H1 (cell line): ENCODE measurements around the gene DOHH. TPM values are rescaled to one million over a fixed set of nuclear protein-coding genes. Genes with fewer than 3 reads are reported as not detected.

ENCODE experiments used
- CTCF ChIA-PET: fragments of 300-600 bp; sonication (Branson Sonifier 250); formaldehyde crosslinking; loops from one replicate; lab custom pipeline; 2021; ENCODE audit not compliant: partially characterized antibody; lab: Charles Lee
- POLR2A ChIA-PET: fragments of 300-600 bp; sonication (Branson Sonifier 250); formaldehyde crosslinking; loops from one replicate; lab custom pipeline; 2021; ENCODE audit warnings: inconsistent platforms; ENCODE audit not compliant: partially characterized antibody; lab: Charles Lee
- DNase-seq, 2 experiments: peaks; one replicate each; pipeline versions ENCODE4 v3.0.0 to v3.0.0-alpha.2; 2010 to 2022; ENCODE audit warnings: low spot score in 2 of 2, low read depth in 1 of 2, mixed read lengths in 1 of 2
- FAIRE-seq: peaks from 2 replicates; lab custom pipeline; 2011; peaks lifted over from hg19 to GRCh38; lab: Jason Lieb, UNC
- H2AFZ ChIP-seq: 2 replicates; pipeline ENCODE4 v1.8.1; 2012; ENCODE audit warnings: low read length, inconsistent platforms
- H2AK5ac ChIP-seq: 2 replicates; pipeline ENCODE4 v1.6.1; 2013; ENCODE audit warnings: low read depth, low read length
- H2BK120ac ChIP-seq: replicated peaks from 2 replicates; pipeline ENCODE3; 2013; ENCODE audit warnings: low read depth, low read length, inconsistent platforms
- H2BK12ac ChIP-seq: 2 replicates; pipeline ENCODE4 v1.6.1; 2013; ENCODE audit warnings: low read depth, low read length
- H2BK15ac ChIP-seq: 2 replicates; pipeline ENCODE4 v1.6.1; 2013; ENCODE audit warnings: low read length
- H2BK20ac ChIP-seq: 2 replicates; pipeline ENCODE4 v1.6.1; 2013; ENCODE audit warnings: low read length
- H2BK5ac ChIP-seq: 2 replicates; pipeline ENCODE4 v1.6.1; 2013; ENCODE audit warnings: low read depth, low read length
- H3K14ac ChIP-seq: 2 replicates; pipeline ENCODE4 v1.6.1; 2013; ENCODE audit warnings: inconsistent platforms; ENCODE audit not compliant: insufficient read length
- H3K18ac ChIP-seq: 2 replicates; pipeline ENCODE4 v1.6.1; 2013; ENCODE audit warnings: low read length; ENCODE audit errors: extremely low read depth
- H3K23ac ChIP-seq: 2 replicates; pipeline ENCODE4 v1.6.1; 2013; ENCODE audit warnings: inconsistent platforms; ENCODE audit not compliant: insufficient read length
- H3K23me2 ChIP-seq: 2 replicates; pipeline ENCODE4 v1.6.1; 2013; ENCODE audit warnings: low read depth, low read length
- H3K27ac ChIP-seq: 2 replicates; pipeline ENCODE4 v1.6.1; 2011; ENCODE audit warnings: low read depth, low read length, inconsistent platforms
- H3K27me3 ChIP-seq, 4 experiments: replicated peaks in 1 of 4; 1 replicate in 1 of 4; 2 replicates in 3 of 4; pipeline versions ENCODE4 v1.6.1 to v1.8.1; 2011 to 2013; ENCODE audit warnings: low read length in 3 of 4, mild to moderate bottlenecking in 3 of 4, inconsistent platforms in 2 of 4, mixed read lengths in 2 of 4, moderate library complexity in 1 of 4; ENCODE audit not compliant: control insufficient read depth in 3 of 4, insufficient read depth in 3 of 4; ENCODE audit errors: extremely low read depth in 1 of 4
- H3K36me3 ChIP-seq, 4 experiments: 2 replicates each; pipeline versions ENCODE4 v1.6.1 to v1.8.1; 2011 to 2013; ENCODE audit warnings: mild to moderate bottlenecking in 4 of 4, low read length in 3 of 4, moderate library complexity in 2 of 4, control low read depth in 1 of 4, inconsistent platforms in 1 of 4; ENCODE audit not compliant: insufficient read depth in 4 of 4, control insufficient read depth in 2 of 4
- H3K4ac ChIP-seq: replicated peaks from 2 replicates; pipeline ENCODE3; 2013; ENCODE audit warnings: low read length, low read depth, mixed read lengths, inconsistent platforms; ENCODE audit not compliant: insufficient read length
- H3K4me1 ChIP-seq, 4 experiments: replicated peaks in 1 of 4; 1 replicate in 1 of 4; 2 replicates in 3 of 4; pipeline versions ENCODE4 v1.6.1 to v1.8.1; 2011 to 2013; ENCODE audit warnings: low read length in 3 of 4, inconsistent platforms in 2 of 4, mixed read lengths in 1 of 4; ENCODE audit not compliant: insufficient read depth in 4 of 4, control insufficient read depth in 3 of 4
- H3K4me2 ChIP-seq, 2 experiments: 2 replicates each; pipeline versions ENCODE4 v1.6.1 to v1.8.1; 2011 to 2013; ENCODE audit warnings: low read depth in 2 of 2, low read length in 2 of 2, control low read depth in 1 of 2, inconsistent platforms in 1 of 2, mild to moderate bottlenecking in 1 of 2; ENCODE audit not compliant: insufficient read depth in 1 of 2
- H3K4me3 ChIP-seq, 4 experiments: fragments of 200-600, 300-600 bp in 1 of 4; sonication (generic), shearing (Covaris generic), sonication (Bioruptor Twin) in 1 of 4; 2 replicates each; pipeline versions ENCODE4 v1.5.1 to v1.8.1; 2011 to 2016; ENCODE audit warnings: low read length in 4 of 4, low read depth in 3 of 4, control low read depth in 2 of 4, inconsistent platforms in 2 of 4, mild to moderate bottlenecking in 2 of 4, mixed read lengths in 1 of 4, moderate library complexity in 1 of 4; ENCODE audit not compliant: insufficient read depth in 2 of 4; ENCODE audit errors: extremely low read depth in 1 of 4
- H3K56ac ChIP-seq: replicated peaks from 2 replicates; pipeline ENCODE3; 2013; ENCODE audit warnings: low read depth, mild to moderate bottlenecking, mixed read lengths, low read length, inconsistent platforms; ENCODE audit not compliant: insufficient read length
- H3K79me1 ChIP-seq: 2 replicates; pipeline ENCODE4 v1.6.1; 2013; ENCODE audit warnings: low read depth, low read length, control low read depth
- H3K79me2 ChIP-seq, 2 experiments: 2 replicates each; pipeline versions ENCODE4 v1.6.1 to v1.8.1; 2012 to 2013; ENCODE audit warnings: low read length in 2 of 2, mild to moderate bottlenecking in 2 of 2, inconsistent platforms in 1 of 2; ENCODE audit not compliant: insufficient read depth in 2 of 2, control insufficient read depth in 1 of 2
- H3K9ac ChIP-seq, 4 experiments: replicated peaks in 1 of 4; 1 replicate in 1 of 4; 2 replicates in 3 of 4; pipeline versions ENCODE4 v1.6.1 to v1.8.1; 2011 to 2013; ENCODE audit warnings: low read depth in 3 of 4, low read length in 3 of 4, control low read depth in 2 of 4, mild to moderate bottlenecking in 2 of 4, moderate library complexity in 2 of 4, inconsistent platforms in 1 of 4; ENCODE audit errors: extremely low read depth in 1 of 4
- H3K9me3 ChIP-seq, 2 experiments: 2 replicates each; pipeline versions ENCODE4 v1.6.1 to v1.8.1; 2012 to 2013; ENCODE audit warnings: mild to moderate bottlenecking in 2 of 2, moderate library complexity in 2 of 2, control low read depth in 1 of 2, inconsistent platforms in 1 of 2, low read depth in 1 of 2, low read length in 1 of 2, mixed read lengths in 1 of 2; ENCODE audit not compliant: insufficient read depth in 2 of 2
- H4K20me1 ChIP-seq, 2 experiments: replicated peaks in 1 of 2; 2 replicates each; pipeline versions ENCODE3 to v1.8.1; 2011 to 2013; ENCODE audit warnings: inconsistent platforms in 2 of 2, low read length in 2 of 2, mild to moderate bottlenecking in 1 of 2; ENCODE audit not compliant: insufficient read depth in 2 of 2, control insufficient read depth in 1 of 2
- H4K5ac ChIP-seq: 2 replicates; pipeline ENCODE4 v1.6.1; 2013; ENCODE audit warnings: low read length, low read depth, mixed read lengths, inconsistent platforms; ENCODE audit not compliant: insufficient read length
- H4K8ac ChIP-seq: 2 replicates; pipeline ENCODE4 v1.8.0; 2013; ENCODE audit warnings: mild to moderate bottlenecking, moderate library complexity, low read length, inconsistent platforms; ENCODE audit not compliant: insufficient read depth; ENCODE audit errors: extremely low read depth
- H4K91ac ChIP-seq: replicated peaks from 2 replicates; pipeline ENCODE3; 2013; ENCODE audit warnings: low read length, mixed read lengths, inconsistent platforms; ENCODE audit not compliant: insufficient read length
- CEBPB ChIP-seq: IDR thresholded peaks from 2 replicates; pipeline ENCODE4 v1.6.1; 2012; ENCODE audit warnings: low read depth, low read length
- CHD1 ChIP-seq: IDR thresholded peaks from 2 replicates; pipeline ENCODE4 v1.6.1; 2012; ENCODE audit warnings: low read depth, low read length, improper control_type of control experiment
- CREB1 ChIP-seq: IDR thresholded peaks from 2 replicates; pipeline ENCODE4 v1.6.1; 2012; ENCODE audit warnings: inconsistent platforms
- CTBP2 ChIP-seq: IDR thresholded peaks from 2 replicates; pipeline ENCODE4 v1.7.0; 2011; ENCODE audit warnings: borderline replicate concordance, mild to moderate bottlenecking, moderate library complexity, mixed read lengths, low read length; ENCODE audit not compliant: insufficient read depth, insufficient read length
- GABPA ChIP-seq: IDR thresholded peaks from 2 replicates; pipeline ENCODE4 v1.6.1; 2011; ENCODE audit warnings: mild to moderate bottlenecking, low read length, moderate library complexity, borderline replicate concordance; ENCODE audit not compliant: insufficient read depth
- JUND ChIP-seq: IDR thresholded peaks from 2 replicates; pipeline ENCODE4 v1.6.1; 2011; ENCODE audit warnings: mild to moderate bottlenecking, improper control_type of control experiment, low read length
- RAD21 ChIP-seq, 2 experiments: IDR thresholded peaks in 1 of 2; conservative IDR thresholded peaks in 1 of 2; 2 replicates each; pipeline ENCODE4 v1.6.1; 2011; ENCODE audit warnings: low read depth in 2 of 2, low read length in 2 of 2, improper control_type of control experiment in 1 of 2, inconsistent platforms in 1 of 2, mild to moderate bottlenecking in 1 of 2, moderate library complexity in 1 of 2
- RXRA ChIP-seq: IDR thresholded peaks from 2 replicates; pipeline ENCODE4 v1.6.1; 2011; ENCODE audit warnings: low read depth, mild to moderate bottlenecking, low read length, moderate library complexity; ENCODE audit not compliant: insufficient read depth
- SUZ12 ChIP-seq: fragments of 200-600 bp; sonication (generic); IDR thresholded peaks from 2 replicates; pipeline ENCODE4 v1.6.1; 2012; ENCODE audit warnings: mild to moderate bottlenecking, inconsistent platforms, low read length, moderate library complexity, mixed read lengths
- ZNF274 ChIP-seq: IDR thresholded peaks from 2 replicates; pipeline ENCODE4 v1.7.0; 2012; ENCODE audit warnings: low read length, borderline replicate concordance; ENCODE audit errors: extremely low read depth
- WGBS, 2 experiments: shearing (Covaris generic) in 1 of 2; methylation state at CpG; one replicate each; pipeline versions ENCODE4 v1.1.6 to v1.1.7; 2013 to 2015; ENCODE audit warnings: low lambda C conversion rate in 2 of 2, mixed read lengths in 2 of 2, inconsistent platforms in 1 of 2, low coverage in 1 of 2, missing lambda C conversion rate in 1 of 2; ENCODE audit not compliant: insufficient replicate concordance in 2 of 2, insufficient coverage in 1 of 2, insufficient read length in 1 of 2; ENCODE audit errors: extremely low coverage in 1 of 2, missing lambda C conversion rate in 1 of 2; 5-methylcytosine and 5-hydroxymethylcytosine counted together
- polyA plus RNA-seq, 7 experiments: library from polyadenylated mRNA; depleted of rRNA in 3 of 7; stranded (reverse) in 5 of 7; unstranded in 2 of 7; fragments of >200 nt in 5 of 7; fragments of 200-250 nt in 2 of 7; gene quantifications; 1 replicate in 5 of 7; 2 replicates in 1 of 7; 4 replicates in 1 of 7; pipeline versions ENCODE4 v1.2.1 to v1.2.3, GENCODE V29; 2011 to 2013; ENCODE audit warnings: missing spikeins in 2 of 7, mixed read lengths in 2 of 7
- total RNA-seq: library from RNA; stranded (reverse); fragmentation: NEBNext Ultra II Directional; extraction: Animal tissue kit (Norgen Biotek cat#: 25700); gene quantifications from 2 replicates; pipeline ENCODE4 v1.2.1, GENCODE V29; 2021

The DOHH gene
- total and polyA plus RNA-seq, 2 of the 8 experiments (the other 6 are each of a cell fraction or from before 2014, with no cell fraction given), result 7.3 to 17.7 TPM

- 83% methylated on average over 26 of the region's 27 CpGs; no CpG with 5 or more reads in 1 of the 2 experiments for WGBS, 2 experiments
- peak in 1 of 2 experiments; percentile 53 for DNase-seq
- peak within 1 kb of the TSS in 2 of 4 experiments; percentile 9 to 41; a peak in 3 of 8 replicates for H3K4me3 ChIP-seq
- no peak for TF ChIP-seq ZNF274
- TF ChIP-seq RXRA, result no peak
- TF ChIP-seq SUZ12, result no peak
- no peak for TF ChIP-seq CREB1
- TF ChIP-seq CHD1, result no peak
- no peak for TF ChIP-seq CEBPB
- no peak for TF ChIP-seq RAD21 (IDR thresholded peaks at IDR 0.05 in 1 of 2, conservative IDR thresholded peaks at IDR 0.05 in 1 of 2; ENCODE audit: low read depth in 2 of 2, low read length in 2 of 2)
- no peak for TF ChIP-seq GABPA
- TF ChIP-seq JUND, result no peak
- no peak for TF ChIP-seq CTBP2
Measured at GRCh38 chr19:3480383-3481091, 19.9 kb downstream of the DOHH start, which contains the start of gene SMIM24. TSS of gene SMIM24 (minus strand) at chr19:3480525. CDS start at chr19:3480463, 62 bp downstream.

More at GRCh38 chr19:3480383-3481091, 19.9 kb downstream of the DOHH start, which contains the start of gene SMIM24:
- H4K8ac ChIP-seq, result no peak within 1 kb of the TSS
- H3K27ac ChIP-seq, result no peak within 1 kb of the TSS
- H3K23me2 ChIP-seq, result peaks cover 17% of the 10 kb centered on the region; the same call in 1 of the 2 replicates
- no peak within 1 kb of the TSS; the same call in 1 of the 2 replicates for H2BK12ac ChIP-seq
- peak within 1 kb of the TSS; percentile 29; the same call in 1 of the 2 replicates for H2BK15ac ChIP-seq
- no peak within 1 kb of the TSS for H2BK5ac ChIP-seq
- H3K9ac ChIP-seq, result no peak within 1 kb of the TSS
- POLR2A ChIA-PET, result interaction anchor here (0.6 to 3.0 kb wide), 4 partner anchors 9 to 186 kb away, joined by 3 to 18 read pairs (median 4); partner anchors contain the start of gene DOHH
- no peak within 1 kb of the TSS for H4K5ac ChIP-seq
- H3K14ac ChIP-seq, result no peak within 1 kb of the TSS
- no peak within 1 kb of the TSS for H3K4ac ChIP-seq
- no peak within 1 kb of the TSS for H3K56ac ChIP-seq
- peak within 1 kb of the TSS; percentile 80 for H4K91ac ChIP-seq
- H2BK20ac ChIP-seq, result peak within 1 kb of the TSS; percentile 9; the same call in 1 of the 2 replicates
- no peaks in the 10 kb centered on the region for H3K79me2 ChIP-seq
- CTCF ChIA-PET, result interaction anchor here (0.8 to 8.4 kb wide), 7 partner anchors 9 to 405 kb away, joined by 3 to 97 read pairs (median 4); no protein-coding TSS in a partner anchor
- no peak within 1 kb of the TSS for H2BK120ac ChIP-seq
- H3K4me1 ChIP-seq, result peaks cover 0 to 7% (median 5%) of the 10 kb centered on the region in 4 experiments; a peak in 6 of 7 replicates
- H3K27me3 ChIP-seq, result 0 out of 7 replicates have a peak, but pooled peaks cover 0 to 4% (median under 1%) of the 10 kb centered on the region in 4 experiments
- H3K79me1 ChIP-seq, result no peaks in the 10 kb centered on the region
- no peaks in the 10 kb centered on the region for H3K36me3 ChIP-seq
- no peak within 1 kb of the TSS for H2AFZ ChIP-seq
- H4K20me1 ChIP-seq, result peaks cover 0 to 7% of the 10 kb centered on the region in 2 experiments
- no peak within 1 kb of the TSS for H3K23ac ChIP-seq
- H2AK5ac ChIP-seq, result no peak within 1 kb of the TSS
- peak within 1 kb of the TSS; percentile 24 to 46 for H3K4me2 ChIP-seq
- no peak for FAIRE-seq
- H3K9me3 ChIP-seq, result no peaks in the 10 kb centered on the region
- peak within 1 kb of the TSS; percentile 48 for H3K18ac ChIP-seq
